OCI-LY7 (cell line): ENCODE results near the gene SH3RF3.

Source experiments
- CTCF ChIP-seq: fragments of 200-600 bp; sonication (generic); conservative IDR thresholded peaks from 2 replicates; pipeline ENCODE4 v1.5.1; 2014; ENCODE audit warnings: mild to moderate bottlenecking, antibody characterized with exemption, low read length, moderate library complexity, mixed read lengths
- EZH2phosphoT487 ChIP-seq: fragments of 200-600 bp; sonication (generic); IDR thresholded peaks from 2 replicates; pipeline ENCODE4 v1.6.1; 2018; ENCODE audit warnings: low read depth, borderline replicate concordance, mild to moderate bottlenecking, mixed run types, antibody characterized with exemption, low read length, moderate library complexity, mixed read lengths

GRCh38 chr2:109364217-109364616 lies 235.2 kb downstream of the SH3RF3 start:
- TF ChIP-seq CTCF: no peak
- TF ChIP-seq EZH2phosphoT487: no peak
